K562 treated with DMSO at 1 percent for 24 hours (cell line): ENCODE results near the gene SETMAR. TPM values are rescaled to one million over a fixed set of nuclear protein-coding genes. Genes with fewer than 3 reads are reported as not detected.

Source experiments
- total RNA-seq: library from RNA; unstranded; fragments of 300-600 nt; gene quantifications from 2 replicates; pipeline ENCODE4 v1.2.3, GENCODE V29; 2022; ENCODE audit warnings: low read depth; ENCODE audit not compliant: insufficient read depth

The SETMAR gene
- total RNA-seq: 10.6 and 11.1 TPM in 2 replicates

GRCh38 chr3:4303187-4304123 is at the start of gene SETMAR:
TSS of gene SETMAR (plus strand) at chr3:4303369. CDS start at chr3:4303371, 2 bp downstream.

Other genes starting within 250 kb of the SETMAR start
- gene SUMF1, start 163.9 kb downstream of the SETMAR start, total RNA-seq: 8.0 and 8.5 TPM in 2 replicates
- gene ITPR1, start 190.0 kb downstream of the SETMAR start, total RNA-seq: 22.1 and 26.0 TPM in 2 replicates